Colon (tissue), 2 donors: ENCODE measurements around the gene FLYWCH1.

Experiments used
- FAIRE-seq: peaks from 2 replicates; lab custom pipeline; 2012; peaks lifted over from hg19 to GRCh38; lab: Jason Lieb, UNC
- donor health status: control.
- donor health status: control.

The FLYWCH1 gene

GRCh38 chr16:2911638-2912329, at the start of gene FLYWCH1:
FLYWCH1 (plus strand) TSS chr16:2911931; CDS start chr16:2929686, 17,755 bp downstream.
- no peak for FAIRE-seq

GRCh38 chr16:2865651-2866050, 46.1 kb upstream of the FLYWCH1 start:
- no peak for FAIRE-seq

GRCh38 chr16:2866431-2866830, 45.3 kb upstream of the FLYWCH1 start:
- FAIRE-seq, result no peak

GRCh38 chr16:2867661-2867986, 44.1 kb upstream of the FLYWCH1 start:
- FAIRE-seq, result no peak

GRCh38 chr16:2867987-2868789, 43.5 kb upstream of the FLYWCH1 start:
- FAIRE-seq, result no peak

- no peak for FAIRE-seq
Measured at GRCh38 chr16:2871926-2872325, 39.8 kb upstream of the FLYWCH1 start.

GRCh38 chr16:2874032-2874911, 37.5 kb upstream of the FLYWCH1 start:
- FAIRE-seq, result no peak

- FAIRE-seq, result no peak
Measured at GRCh38 chr16:2874912-2875362, 36.8 kb upstream of the FLYWCH1 start.

GRCh38 chr16:2879854-2880508, 31.8 kb upstream of the FLYWCH1 start:
- FAIRE-seq, result no peak

GRCh38 chr16:2881783-2882649, 29.7 kb upstream of the FLYWCH1 start:
- FAIRE-seq, result no peak

GRCh38 chr16:2882650-2883457, 28.9 kb upstream of the FLYWCH1 start, which contains the start of gene FLYWCH2:
FLYWCH2 (plus strand) TSS chr16:2883215; CDS start chr16:2896450, 13,235 bp downstream.
- FAIRE-seq, result peak; percentile 38

- no peak for FAIRE-seq
Measured at GRCh38 chr16:2883458-2883908, 28.2 kb upstream of the FLYWCH1 start.

GRCh38 chr16:2884041-2884451, 27.7 kb upstream of the FLYWCH1 start:
- FAIRE-seq, result no peak

GRCh38 chr16:2894231-2894630, 17.5 kb upstream of the FLYWCH1 start:
- no peak for FAIRE-seq

GRCh38 chr16:2895813-2896212, 15.9 kb upstream of the FLYWCH1 start:
- no peak for FAIRE-seq

GRCh38 chr16:2896480-2897010, 15.2 kb upstream of the FLYWCH1 start:
- FAIRE-seq, result no peak

- FAIRE-seq, result no peak
Measured at GRCh38 chr16:2897110-2897509, 14.6 kb upstream of the FLYWCH1 start.

GRCh38 chr16:2898831-2899563, 12.7 kb upstream of the FLYWCH1 start:
- FAIRE-seq, result no peak

GRCh38 chr16:2899564-2900072, 12.1 kb upstream of the FLYWCH1 start:
- FAIRE-seq, result no peak
